GM12891 (cell line): ENCODE data around the gene NIN.

ENCODE experiments used
- PAX5 ChIP-seq: IDR thresholded peaks from 2 replicates; pipeline ENCODE4 v1.6.1; 2011; ENCODE audit warnings: low read length, moderate library complexity, mild to moderate bottlenecking; ENCODE audit not compliant: insufficient read depth, severe bottlenecking
- POLR2A ChIP-seq: IDR thresholded peaks from 2 replicates; pipeline ENCODE4 v1.6.1; 2011; ENCODE audit warnings: low read depth, low read length, control low read depth
- POLR2AphosphoS5 ChIP-seq: IDR thresholded peaks from 2 replicates; pipeline ENCODE4 v1.6.1; 2011; ENCODE audit warnings: low read depth, low read length, control low read depth
- POU2F2 ChIP-seq: IDR thresholded peaks from 2 replicates; pipeline ENCODE4 v1.6.1; 2011; ENCODE audit warnings: low read depth, mild to moderate bottlenecking, control low read depth, low read length, moderate library complexity
- SPI1 ChIP-seq: IDR thresholded peaks from 2 replicates; pipeline ENCODE4 v1.6.1; 2011; ENCODE audit warnings: low read depth, low read length, control low read depth
- TAF1 ChIP-seq: IDR thresholded peaks from 2 replicates; pipeline ENCODE4 v1.6.1; 2011; ENCODE audit warnings: low read depth, low read length, control low read depth

DNA sequence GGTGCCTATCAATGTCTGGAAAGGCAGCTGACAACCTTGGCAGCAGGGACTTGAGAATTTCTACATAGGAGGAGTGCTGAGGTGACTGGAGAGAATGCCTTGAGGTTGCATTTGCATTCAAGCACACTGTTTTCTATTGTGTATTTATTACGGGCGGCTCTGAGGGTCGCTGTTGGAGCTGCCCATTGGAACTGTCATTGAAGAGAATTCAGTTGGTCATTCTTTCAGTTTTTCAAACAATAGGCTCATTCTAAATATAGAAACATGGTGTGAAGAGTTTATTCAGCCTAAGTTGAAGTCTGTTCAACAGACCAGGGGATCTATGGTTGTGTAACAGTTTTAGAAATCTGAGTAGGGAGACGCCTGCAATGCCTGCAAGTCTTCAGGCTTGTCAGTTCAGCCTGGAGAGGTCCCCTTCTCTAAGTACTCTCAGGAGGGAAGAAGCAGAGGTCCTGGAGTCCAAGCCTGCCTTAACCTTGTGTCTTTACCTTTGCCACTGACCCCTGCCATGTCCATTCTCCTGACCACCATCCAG, 31.1 kb upstream of the NIN start:
- no peak for TF ChIP-seq POLR2A
- no peak for TF ChIP-seq POLR2AphosphoS5
- TF ChIP-seq SPI1, result no peak
- no peak for TF ChIP-seq PAX5
- TF ChIP-seq TAF1, result no peak
- TF ChIP-seq POU2F2, result no peak
